ENCODE measurements around the gene PIBF1. TPM values are rescaled to one million over a fixed set of nuclear protein-coding genes. Genes with fewer than 3 reads are reported as not detected.
A peak's percentile ranks its signal among the peaks of the same experiment; 100 is the strongest.

Gene PIBF1
- total RNA-seq, 1 experiment from 2014 or later = 12.9 TPM

GRCh38 chr13:73000027-73000674, 218.2 kb downstream of the PIBF1 start:
- peaks cover 3% of the 10 kb centered on the region; the same call in 1 of the 2 replicates for H3K36me3 Mint-ChIP-seq
- ChIA-PET CTCF (interaction anchor here (0.6 kb wide), 1 partner anchor 191 kb away, joined by 3 read pairs; no protein-coding TSS in a partner anchor), POLR2A (interaction anchor here (0.5 kb wide), 1 partner anchor 48 kb away, joined by 4 read pairs; no protein-coding TSS in a partner anchor)
- no peaks in the 10 kb centered on the region for H3K27me3 Mint-ChIP-seq (ENCODE audit: low read depth)
- H3K4me3 Mint-ChIP-seq = no peak overlapping the region
- H3K4me1 Mint-ChIP-seq = no peaks in the 10 kb centered on the region
- no peak for DNase-seq (ENCODE audit: low spot score)
- ATAC-seq = no peak
- no peak for TF ChIP-seq ETV6 (CRISPR knock-in tag; IDR thresholded peaks at IDR 0.05)
- H3K27ac Mint-ChIP-seq = 0 out of 2 replicates have a peak overlapping the region, but pooled peaks have one; percentile 3
- H3K9me3 Mint-ChIP-seq = no peaks in the 10 kb centered on the region

- H3K27ac Mint-ChIP-seq = no peak overlapping the region
- no peak for TF ChIP-seq GTF2I (CRISPR knock-in tag; conservative IDR thresholded peaks at IDR 0.05)
- ATAC-seq (no peak), DNase-seq (ENCODE audit: low spot score) (no peak)
- peaks cover 3% of the 10 kb centered on the region; the same call in 1 of the 2 replicates for H3K36me3 Mint-ChIP-seq
- no peaks in the 10 kb centered on the region for H3K9me3 Mint-ChIP-seq
- POLR2A ChIA-PET = no interaction called here
- CTCF ChIA-PET = no interaction called here
- H3K4me1 Mint-ChIP-seq = no peaks in the 10 kb centered on the region
- no peak overlapping the region for H3K4me3 Mint-ChIP-seq
- H3K27me3 Mint-ChIP-seq (ENCODE audit: low read depth) = no peaks in the 10 kb centered on the region
These were observed 220.0 kb downstream of the PIBF1 start for GRCh38 chr13:73001971-73002370.

- ChIA-PET CTCF (no interaction called here), POLR2A (no interaction called here)
- Mint-ChIP-seq H3K27ac (no peak overlapping the region), H3K27me3 (ENCODE audit: low read depth) (no peaks in the 10 kb centered on the region), H3K4me3 (no peak overlapping the region), H3K9me3 (no peaks in the 10 kb centered on the region), H3K36me3 (peaks cover 2% of the 10 kb centered on the region), H3K4me1 (no peaks in the 10 kb centered on the region)
- TF ChIP-seq SMAD3 (CRISPR knock-in tag; IDR thresholded peaks at IDR 0.05; ENCODE audit: borderline replicate concordance) = no peak
- no peak for TF ChIP-seq ATF6 (CRISPR knock-in tag; IDR thresholded peaks at IDR 0.05)
- no peak for TF ChIP-seq ETV6 (CRISPR knock-in tag; IDR thresholded peaks at IDR 0.05)
- no peak for TF ChIP-seq JAZF1 (CRISPR knock-in tag; IDR thresholded peaks at IDR 0.05)
- TF ChIP-seq ZNF281 (CRISPR knock-in tag; IDR thresholded peaks at IDR 0.05) = no peak
- TF ChIP-seq NR2C2 (CRISPR knock-in tag; IDR thresholded peaks at IDR 0.05) = no peak
- no peak for DNase-seq (ENCODE audit: low spot score)
- ATAC-seq = no peak
These were observed 229.8 kb downstream of the PIBF1 start for GRCh38 chr13:73011751-73012150.

GRCh38 chr13:73015805-73016204, 233.9 kb downstream of the PIBF1 start:
- Mint-ChIP-seq H3K27ac (no peak overlapping the region), H3K36me3 (peaks cover 2% of the 10 kb centered on the region), H3K9me3 (no peaks in the 10 kb centered on the region), H3K27me3 (ENCODE audit: low read depth) (no peaks in the 10 kb centered on the region), H3K4me1 (no peaks in the 10 kb centered on the region), H3K4me3 (no peak overlapping the region)
- CTCF ChIA-PET = no interaction called here
- DNase-seq (ENCODE audit: low spot score) = no peak
- ATAC-seq = no peak
- POLR2A ChIA-PET = no interaction called here
- TF ChIP-seq JAZF1 (CRISPR knock-in tag; IDR thresholded peaks at IDR 0.05) (no peak), SP1 (CRISPR knock-in tag; conservative IDR thresholded peaks at IDR 0.05) (no peak), E2F1 (CRISPR knock-in tag; IDR thresholded peaks at IDR 0.05) (no peak), CREB1 (CRISPR knock-in tag; IDR thresholded peaks at IDR 0.05) (no peak)

Data from WTC11 (cell line).